OCI-LY7 (cell line): ENCODE results near the gene DOC2A.

Source experiments
- CTCF ChIP-seq: fragments of 200-600 bp; sonication (generic); conservative IDR thresholded peaks from 2 replicates; pipeline ENCODE4 v1.5.1; 2014; ENCODE audit warnings: mild to moderate bottlenecking, antibody characterized with exemption, low read length, moderate library complexity, mixed read lengths
- EZH2phosphoT487 ChIP-seq: fragments of 200-600 bp; sonication (generic); IDR thresholded peaks from 2 replicates; pipeline ENCODE4 v1.6.1; 2018; ENCODE audit warnings: low read depth, borderline replicate concordance, mild to moderate bottlenecking, mixed run types, antibody characterized with exemption, low read length, moderate library complexity, mixed read lengths

DNA sequence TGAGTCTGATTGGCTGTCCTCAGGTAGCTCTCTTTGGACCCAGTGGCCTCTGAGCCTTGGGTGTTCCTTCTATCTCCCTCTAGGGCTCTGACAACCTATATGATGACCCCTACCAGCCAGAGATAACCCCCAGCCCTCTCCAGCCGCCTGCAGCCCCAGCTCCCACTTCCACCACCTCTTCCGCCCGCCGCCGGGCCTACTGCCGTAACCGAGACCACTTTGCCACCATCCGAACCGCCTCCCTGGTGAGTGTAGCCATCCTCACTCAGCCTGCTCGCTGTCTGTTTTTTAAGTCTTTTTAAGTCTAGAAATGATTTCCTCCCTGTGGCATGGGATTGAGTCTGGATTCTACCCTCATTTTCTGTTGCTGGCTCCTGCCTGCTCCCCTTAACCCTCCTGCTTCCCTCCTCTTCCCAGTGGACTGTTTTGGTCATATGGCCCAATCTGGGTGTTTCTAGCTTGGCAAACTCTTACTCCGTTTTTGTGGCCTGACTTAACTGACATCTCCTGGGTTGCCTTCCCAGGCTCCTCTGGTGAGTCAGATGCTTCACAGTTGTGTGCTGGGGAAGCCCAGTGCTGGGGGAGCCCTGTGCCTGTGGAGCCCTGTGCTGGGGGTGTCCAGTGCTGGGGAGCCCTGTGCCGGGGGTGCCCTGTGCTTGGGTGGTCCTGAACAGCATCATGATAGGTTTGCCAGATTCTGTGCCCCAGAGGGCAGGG, 27.2 kb downstream of the DOC2A start:
- TF ChIP-seq CTCF = no peak
- no peak for TF ChIP-seq EZH2phosphoT487
